Measurements from ENCODE around the gene S100A16. TPM values are rescaled to one million over a fixed set of nuclear protein-coding genes. Genes with fewer than 3 reads are reported as not detected.

The S100A16 gene
- total RNA-seq, 1 experiment from 2014 or later = 14.6 TPM

GRCh38 chr1:153626904-153627714 lies 14.2 kb upstream of the S100A16 start, which contains the start of gene S100A13:
S100A13 (minus strand) TSS chr1:153627505; CDS start chr1:153626472, 1,033 bp downstream.
- Mint-ChIP-seq H3K4me1 (peaks cover 56% of the 10 kb centered on the region), H3K4me3 (peak within 1 kb of the TSS; percentile 81), H3K27me3 (ENCODE audit: low read depth) (no peaks in the 10 kb centered on the region), H3K9me3 (no peaks in the 10 kb centered on the region), H3K36me3 (peaks cover 25% of the 10 kb centered on the region), H3K27ac (peak within 1 kb of the TSS; percentile 93)
- ChIA-PET CTCF (interaction anchor here (0.6 to 5.1 kb wide), 69 partner anchors 8 to 577 kb away, joined by 3 to 230 read pairs (median 5); partner anchors contain the start of genes INTS3, RAB13, RPS27 and S100A14), POLR2A (interaction anchor here (0.6 to 1.8 kb wide), 18 partner anchors 8 to 148 kb away, joined by 3 to 15 read pairs (median 4); partner anchors contain the start of genes S100A14, S100A16, S100A6 and SLC27A3)
- DNase-seq (ENCODE audit: low spot score) (peak; percentile 95), ATAC-seq (peak; percentile 93)
- TF ChIP-seq HMGXB4 (CRISPR knock-in tag; IDR thresholded peaks at IDR 0.05) (peak; percentile 79; the same call in 1 of the 2 replicates), CTCF (IDR thresholded peaks at IDR 0.05) (peak; percentile 72; the same call in 1 of the 2 replicates), TCF7 (CRISPR knock-in tag; IDR thresholded peaks at IDR 0.05; ENCODE audit: low read depth) (no peak), ZNF232 (CRISPR knock-in tag; IDR thresholded peaks at IDR 0.05) (0 out of 2 replicates have a peak, but pooled peaks have one; percentile 47), ZNF671 (CRISPR knock-in tag; IDR thresholded peaks at IDR 0.05) (no peak), ATF3 (CRISPR knock-in tag; conservative IDR thresholded peaks at IDR 0.05) (no peak), ARID4B (CRISPR knock-in tag; IDR thresholded peaks at IDR 0.05; ENCODE audit: borderline replicate concordance) (peak; percentile 26; the same call in 1 of the 2 replicates), ETV6 (CRISPR knock-in tag; IDR thresholded peaks at IDR 0.05) (peak; percentile 51; the same call in 1 of the 2 replicates), FOXP4 (CRISPR knock-in tag; IDR thresholded peaks at IDR 0.05) (peak; percentile 12; the same call in 1 of the 2 replicates), ZNF423 (CRISPR knock-in tag; IDR thresholded peaks at IDR 0.05) (peak; percentile 25; the same call in 1 of the 2 replicates), MAX (CRISPR knock-in tag; IDR thresholded peaks at IDR 0.05) (peak; percentile 69)

Measured in WTC11 (cell line).